ENCODE results near the gene SCAANT1. TPM values are rescaled to one million over a fixed set of nuclear protein-coding genes. Genes with fewer than 3 reads are reported as not detected.
A peak's percentile ranks its signal among the peaks of the same experiment; 100 is the strongest.

Gene SCAANT1
- total RNA-seq, 3 donors from 2014 or later (not counting 1 experiment from before 2014, with no cell fraction given) = 3.6 to 8.0 TPM; not detected in 1

- Mint-ChIP-seq H3K27ac (no peak overlapping the region), H3K4me1 (peaks cover 71 to 75% of the 10 kb centered on the region in 2 donors), H3K9me3 (no peaks in the 10 kb centered on the region), H3K36me3 (no peaks in the 10 kb centered on the region), H3K27me3 (ENCODE audit: low read depth in 2 of 2) (no peaks in the 10 kb centered on the region), H3K4me3 (no peak overlapping the region)
- Histone ChIP-seq H3K9me3 (ENCODE audit: control insufficient read depth, insufficient read depth, low read length) (no peaks in the 10 kb centered on the region), H3K36me3 (ENCODE audit: control insufficient read depth, insufficient read depth, low read length) (no peaks in the 10 kb centered on the region), H3K27ac (ENCODE audit: low read length) (no peak overlapping the region), H3K4me1 (ENCODE audit: control insufficient read depth, insufficient read depth, low read length) (peaks cover 14% of the 10 kb centered on the region), H3K27me3 (ENCODE audit: control insufficient read depth, insufficient read depth, low read length) (no peaks in the 10 kb centered on the region), H3K4me3 (ENCODE audit: low read length) (no peak overlapping the region)
- intact Hi-C loops (cut with micrococcal nuclease) = no loop called here
- no peak for DNase-seq
- TF ChIP-seq CTCF (IDR thresholded peaks at IDR 0.05) = no peak
- ATAC-seq = no peak
These were observed 31.5 kb upstream of the SCAANT1 start for GRCh38 chr3:63943678-63944077.

GRCh38 chr3:63942528-63942927 is 30.3 kb upstream of the SCAANT1 start:
- Mint-ChIP-seq H3K27ac (peak overlapping the region in 1 of 2 donors; percentile 51), H3K36me3 (no peaks in the 10 kb centered on the region), H3K4me1 (peaks cover 73 to 77% of the 10 kb centered on the region in 2 donors), H3K4me3 (no peak overlapping the region), H3K9me3 (no peaks in the 10 kb centered on the region), H3K27me3 (ENCODE audit: low read depth in 2 of 2) (no peaks in the 10 kb centered on the region)
- no peaks in the 10 kb centered on the region for H3K27me3 ChIP-seq (ENCODE audit: control insufficient read depth, insufficient read depth, low read length)
- intact Hi-C loops (cut with micrococcal nuclease) = no loop called here
- TF ChIP-seq CTCF (IDR thresholded peaks at IDR 0.05) = no peak
- H3K4me3 ChIP-seq (ENCODE audit: low read length) = no peak overlapping the region
- peaks cover 14% of the 10 kb centered on the region for H3K4me1 ChIP-seq (ENCODE audit: control insufficient read depth, insufficient read depth, low read length)
- no peaks in the 10 kb centered on the region for H3K9me3 ChIP-seq (ENCODE audit: control insufficient read depth, insufficient read depth, low read length)
- no peak for DNase-seq
- ATAC-seq = no peak
- no peaks in the 10 kb centered on the region for H3K36me3 ChIP-seq (ENCODE audit: control insufficient read depth, insufficient read depth, low read length)
- no peak overlapping the region for H3K27ac ChIP-seq (ENCODE audit: low read length)

DNA sequence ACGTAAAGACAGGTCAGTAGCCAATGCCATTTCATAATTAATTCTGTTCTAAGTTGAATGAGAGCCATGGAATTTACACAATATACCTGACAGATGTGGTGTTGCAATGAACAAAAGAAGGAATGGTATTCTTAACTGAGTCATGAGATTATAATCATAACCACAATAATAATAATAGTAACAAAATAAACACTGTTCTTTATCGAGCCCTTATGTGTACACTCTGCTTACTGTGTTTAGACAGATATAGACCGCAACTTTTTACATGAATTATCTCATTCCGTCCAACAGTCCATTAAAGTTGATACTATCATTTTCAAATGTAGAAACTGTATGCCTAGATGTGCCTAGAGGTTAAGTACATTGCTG is 28.2 kb upstream of the SCAANT1 start:
- peaks cover 73 to 76% of the 10 kb centered on the region in 2 donors for H3K4me1 Mint-ChIP-seq
- no peak overlapping the region for H3K4me3 ChIP-seq (ENCODE audit: low read length)
- ATAC-seq = peak in 1 of 3 donors; percentile 49
- no peak for TF ChIP-seq CTCF (IDR thresholded peaks at IDR 0.05)
- no peaks in the 10 kb centered on the region for H3K27me3 ChIP-seq (ENCODE audit: control insufficient read depth, insufficient read depth, low read length)
- peak overlapping the region; percentile 10 to 63 for H3K27ac Mint-ChIP-seq
- no peaks in the 10 kb centered on the region for H3K27me3 Mint-ChIP-seq (ENCODE audit: low read depth in 2 of 2)
- intact Hi-C loops (cut with micrococcal nuclease) = no loop called here
- no peak for DNase-seq
- H3K9me3 ChIP-seq (ENCODE audit: control insufficient read depth, insufficient read depth, low read length) = no peaks in the 10 kb centered on the region
- peaks cover 10% of the 10 kb centered on the region for H3K4me1 ChIP-seq (ENCODE audit: control insufficient read depth, insufficient read depth, low read length)
- H3K27ac ChIP-seq (ENCODE audit: low read length) = no peak overlapping the region
- no peak overlapping the region for H3K4me3 Mint-ChIP-seq
- 100% methylated on average over 2 of the region's 4 CpGs for WGBS (ENCODE audit: insufficient coverage)
- H3K9me3 Mint-ChIP-seq = no peaks in the 10 kb centered on the region
- H3K36me3 ChIP-seq (ENCODE audit: control insufficient read depth, insufficient read depth, low read length) = no peaks in the 10 kb centered on the region
- H3K36me3 Mint-ChIP-seq = no peaks in the 10 kb centered on the region
